Measurements from ENCODE around the gene ZNF485. TPM values are rescaled to one million over a fixed set of nuclear protein-coding genes. Genes with fewer than 3 reads are reported as not detected.

Gene ZNF485
- total and polyA plus RNA-seq, 10 of the 15 experiments (the other 5 are each of a cell fraction or from before 2014, with no cell fraction given): 3.2 to 7.6 (median 5.1) TPM

GRCh38 chr10:43627942-43628341, 21.7 kb downstream of the ZNF485 start:
- Histone ChIP-seq H3K27me3 (replicated peaks in 1 of 2; ENCODE audit: control insufficient read depth in 2 of 2, insufficient read depth in 2 of 2, low read length in 1 of 2) (no peaks in the 10 kb centered on the region), H3K4me2 (ENCODE audit: control insufficient read depth, insufficient read depth) (no peak overlapping the region), H3K79me2 (ENCODE audit: control insufficient read depth, insufficient read depth, low read length) (no peaks in the 10 kb centered on the region), H3K9ac (ENCODE audit: control insufficient read depth, insufficient read depth, low read length) (no peak overlapping the region), H3K4me3 (no peak overlapping the region), H3K36me3 (ENCODE audit: control insufficient read depth in 2 of 2, insufficient read depth in 2 of 2, low read length in 1 of 2) (no peaks in the 10 kb centered on the region), H3K27ac (ENCODE audit: control insufficient read depth, insufficient read depth) (no peak overlapping the region), H2AFZ (ENCODE audit: control insufficient read depth, low read depth, low read length) (no peak overlapping the region), H3K9me3 (replicated peaks; ENCODE audit: control insufficient read depth, insufficient read depth, low read length) (no peaks in the 10 kb centered on the region), H3K4me1 (ENCODE audit: control insufficient read depth, insufficient read depth, low read length) (no peaks in the 10 kb centered on the region), H4K20me1 (ENCODE audit: control insufficient read depth, insufficient read depth) (no peaks in the 10 kb centered on the region)
- 0% methylated on average over 1 of the region's 1 CpG for WGBS (ENCODE audit: insufficient coverage, insufficient replicate concordance, low lambda C conversion rate, missing lambda C conversion rate)
- ChIA-PET CTCF (no interaction called here), RAD21 (ENCODE audit: unreplicated experiment) (no interaction called here), POLR2A (no interaction called here), SMC1A (ENCODE audit: uncharacterized antibody, unreplicated experiment) (no interaction called here)
- DNase-seq (ENCODE audit: low read depth, low spot score) (no peak), FAIRE-seq (no peak), ATAC-seq (no peak)
- intact Hi-C loops (cut with micrococcal nuclease; ENCODE audit: unreplicated experiment) (no loop called here), in situ Hi-C loops (cut with MboI) (no loop called here)
- BruUV-seq (replicated peaks): no TSS peak
- TF ChIP-seq NFIC (IDR thresholded peaks at IDR 0.05; ENCODE audit: low read depth, low read length): no peak
- no peak for TF ChIP-seq EED (IDR thresholded peaks at IDR 0.05; ENCODE audit: low read depth)
- TF ChIP-seq NFXL1 (IDR thresholded peaks at IDR 0.05; ENCODE audit: borderline replicate concordance): no peak
- no peak for TF ChIP-seq CUX1 (IDR thresholded peaks at IDR 0.05; ENCODE audit: insufficient replicate concordance, low read depth, low read length)
- TF ChIP-seq ASH2L (IDR thresholded peaks at IDR 0.05; ENCODE audit: borderline replicate concordance, low read depth): no peak
- TF ChIP-seq SREBF2 (IDR thresholded peaks at IDR 0.05; ENCODE audit: low read length): no peak
